Measurements from ENCODE around the gene SMIM33.
A peak's percentile ranks its signal among the peaks of the same experiment; 100 is the strongest.
"Not testable (repeated sequence)": the region's sequence is repeated elsewhere in the genome, so short reads cannot be mapped to it uniquely, and the experiment has no call there.

SMIM33 gene

GRCh38 chr5:139486201-139486600 lies 15.4 kb downstream of the SMIM33 start:
- no peak for DNase-seq

DNA sequence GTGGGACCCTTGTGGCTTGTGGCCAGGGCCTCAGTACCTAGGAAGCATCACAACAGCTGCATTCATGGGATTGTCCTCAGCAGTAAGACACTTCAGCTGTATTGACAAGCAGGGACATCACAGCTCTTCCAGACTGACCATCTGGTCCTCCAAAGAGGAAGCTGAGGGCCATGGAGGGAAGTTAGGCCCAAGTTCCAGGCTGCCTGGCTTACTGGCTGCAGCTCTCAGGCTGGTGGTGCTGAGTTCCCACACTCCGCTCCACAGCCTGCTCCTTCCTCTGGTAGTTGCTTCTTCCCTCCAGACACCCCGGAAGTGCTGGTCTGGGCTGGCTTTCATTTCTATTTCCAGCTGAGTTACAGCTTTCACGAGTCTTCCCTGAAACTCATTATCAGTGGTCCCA lies 17.5 kb downstream of the SMIM33 start:
- no peak for DNase-seq

- DNase-seq, result no peak
Measured at GRCh38 chr5:139492700-139493192, 21.9 kb downstream of the SMIM33 start.

DNA sequence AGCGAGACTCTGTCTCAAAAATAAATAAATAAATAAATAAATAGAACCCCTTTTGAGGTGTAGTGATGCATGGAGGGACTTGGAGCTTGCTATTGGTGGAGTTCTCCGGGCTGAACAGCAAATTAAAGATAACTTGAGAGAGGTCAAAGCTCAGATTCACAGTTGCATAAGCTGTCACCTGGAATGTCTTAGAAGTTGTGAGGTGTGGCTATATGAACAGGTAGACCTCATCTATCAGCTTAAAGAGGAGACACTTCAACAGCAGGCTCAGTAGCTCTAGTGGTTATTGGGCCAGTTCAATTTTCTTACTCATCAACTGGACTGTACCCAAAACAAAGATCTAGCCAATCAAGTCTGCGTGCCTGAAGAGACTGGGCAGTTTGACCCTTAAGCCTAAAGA lies 23.5 kb downstream of the SMIM33 start:
- no peak for DNase-seq

DNA sequence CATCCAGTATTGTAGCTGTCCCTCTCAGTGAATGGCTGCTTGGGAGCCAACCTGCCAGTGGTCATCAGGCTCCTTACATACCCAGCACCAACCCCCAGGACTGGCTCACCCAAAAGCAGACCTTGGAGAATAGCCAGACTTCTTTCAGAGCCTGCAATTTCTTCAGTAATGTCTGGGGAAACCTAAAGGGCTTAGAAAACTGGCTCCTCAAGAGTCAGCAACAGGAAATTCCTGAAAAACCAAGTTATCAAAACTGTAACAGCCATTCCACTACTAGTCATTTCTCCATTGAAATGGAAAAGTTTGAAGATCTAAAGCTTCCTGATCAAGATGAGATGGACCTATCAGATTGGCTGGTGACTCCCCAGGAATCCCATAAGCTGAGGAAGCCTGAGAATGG lies 24.0 kb downstream of the SMIM33 start:
- DNase-seq, result no peak

DNA sequence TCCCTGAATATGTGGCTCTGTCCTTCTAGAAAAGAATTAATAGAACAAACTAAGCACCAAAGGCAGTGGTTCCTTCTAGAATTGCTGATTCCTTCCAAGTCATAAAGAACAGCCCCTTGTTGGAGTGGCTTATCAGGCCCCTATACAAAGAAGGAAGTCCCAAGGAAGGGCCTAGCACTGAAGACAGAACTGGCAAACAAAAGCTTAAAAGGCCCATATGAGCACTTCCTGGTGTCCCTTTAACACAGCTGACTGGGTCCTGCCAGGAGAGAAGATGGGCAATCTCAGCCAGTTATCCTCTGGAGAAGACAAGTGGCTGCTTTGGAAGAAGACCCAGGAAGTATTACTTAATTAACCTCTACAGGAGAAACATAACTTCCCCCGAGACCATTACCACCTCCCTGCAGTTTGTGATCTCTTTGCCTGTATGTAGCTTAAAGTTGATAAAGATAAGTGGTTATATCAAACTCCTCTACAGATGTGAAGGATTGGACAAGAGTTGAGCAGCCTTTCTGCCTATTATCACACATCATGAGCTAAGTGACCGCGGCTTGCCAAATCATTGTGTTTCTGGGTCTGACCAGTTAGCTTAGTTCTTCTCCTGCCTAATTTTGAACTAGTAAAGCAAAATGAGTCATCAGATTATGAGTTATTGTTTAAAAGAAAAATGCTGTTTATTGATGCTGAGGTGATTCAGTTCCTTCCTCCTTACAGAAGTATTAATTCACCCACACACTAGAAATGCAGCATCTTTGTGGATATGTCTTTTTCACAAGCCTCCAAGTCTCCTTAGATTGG lies 25.0 kb downstream of the SMIM33 start:
- DNase-seq, result no peak

- DNase-seq, result no peak
Measured at GRCh38 chr5:139501381-139501780, 30.6 kb downstream of the SMIM33 start.

DNA sequence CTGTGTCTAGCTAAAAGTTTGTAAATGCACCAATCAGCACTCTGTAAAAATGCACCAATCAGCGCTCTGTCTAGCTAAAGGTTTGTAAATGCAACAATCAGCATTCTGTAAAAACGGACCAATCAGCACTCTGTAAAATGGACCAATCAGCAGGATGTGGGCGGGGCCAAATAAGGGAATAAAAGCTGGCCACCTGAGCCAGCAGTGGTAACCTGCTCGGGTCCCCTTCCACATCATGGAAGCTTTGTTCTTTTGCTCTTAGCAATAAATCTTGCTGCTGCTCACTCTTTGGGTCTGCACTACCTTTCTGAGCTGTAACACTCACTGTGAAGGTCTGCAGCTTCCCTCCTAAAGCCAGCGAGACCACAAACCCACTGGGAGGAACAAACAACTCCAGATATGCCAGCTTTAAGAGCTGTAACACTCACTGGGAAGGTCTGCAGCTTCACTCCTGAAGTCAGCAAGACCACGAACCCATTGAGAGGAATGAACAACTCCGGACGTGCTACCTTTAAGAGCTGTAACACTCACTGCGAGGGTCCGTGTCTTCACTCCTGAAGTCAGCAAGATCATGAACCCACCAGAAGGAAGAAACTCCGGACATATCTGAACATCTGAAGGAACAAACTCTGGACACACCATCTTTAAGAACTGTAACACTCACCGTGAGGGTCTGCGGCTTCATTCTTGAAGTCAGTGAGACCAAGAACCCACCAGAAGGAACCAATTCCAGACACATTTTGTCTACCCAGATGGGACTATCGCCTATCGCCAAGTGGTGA lies 32.4 kb downstream of the SMIM33 start:
- DNase-seq, result not testable (repeated sequence)

GRCh38 chr5:139503879-139504278 lies 33.1 kb downstream of the SMIM33 start:
- not testable (repeated sequence) for DNase-seq

DNA sequence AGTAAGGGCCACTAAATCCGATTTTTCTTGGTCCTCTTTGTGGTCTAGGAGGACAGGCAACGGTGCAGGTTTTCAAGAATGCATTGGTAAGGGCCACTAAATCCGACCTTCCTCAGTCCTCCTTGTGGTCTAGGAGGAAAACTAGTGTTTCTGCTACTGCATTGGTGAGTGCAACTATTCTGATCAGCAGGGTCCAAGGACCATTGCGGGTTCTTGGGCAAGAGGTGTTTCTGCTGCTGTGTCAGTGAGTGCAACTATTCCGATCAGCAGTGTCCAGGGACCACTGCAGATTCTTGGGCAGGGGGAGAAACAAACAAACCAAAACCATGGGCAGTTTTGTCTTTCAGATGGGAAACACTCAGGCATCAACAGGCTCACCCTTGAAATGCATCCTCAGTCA lies 33.9 kb downstream of the SMIM33 start:
- DNase-seq, result not testable (repeated sequence)

DNA sequence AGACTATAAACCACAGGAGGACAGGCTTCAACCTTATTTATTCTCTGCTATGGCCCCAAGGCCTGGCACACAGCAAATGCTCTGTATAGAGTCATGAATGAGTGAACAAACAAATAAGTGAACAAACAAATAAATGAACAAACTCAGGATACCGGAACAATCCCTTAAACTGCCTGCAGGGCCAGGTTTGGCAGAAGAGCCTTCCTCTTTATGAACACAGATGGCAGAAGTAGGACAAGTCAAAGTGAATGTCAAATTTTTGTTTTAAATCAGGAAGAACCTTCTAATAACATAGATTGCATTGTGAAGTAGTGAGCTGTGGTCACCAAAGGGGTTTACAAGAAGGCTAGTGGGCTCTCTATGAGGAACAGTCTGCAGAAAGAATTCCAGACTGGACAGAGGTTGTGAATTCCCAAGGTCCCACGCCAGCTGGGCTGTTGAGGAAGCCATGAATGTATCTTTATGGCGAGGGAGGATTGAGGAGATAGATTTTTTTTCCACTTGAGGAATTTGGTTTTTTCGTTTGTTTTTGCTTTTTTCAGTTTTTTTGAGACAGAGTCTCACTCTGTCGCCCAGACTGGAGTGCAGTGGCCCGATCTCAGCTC lies 42.1 kb downstream of the SMIM33 start:
- DNase-seq, result no peak

DNA sequence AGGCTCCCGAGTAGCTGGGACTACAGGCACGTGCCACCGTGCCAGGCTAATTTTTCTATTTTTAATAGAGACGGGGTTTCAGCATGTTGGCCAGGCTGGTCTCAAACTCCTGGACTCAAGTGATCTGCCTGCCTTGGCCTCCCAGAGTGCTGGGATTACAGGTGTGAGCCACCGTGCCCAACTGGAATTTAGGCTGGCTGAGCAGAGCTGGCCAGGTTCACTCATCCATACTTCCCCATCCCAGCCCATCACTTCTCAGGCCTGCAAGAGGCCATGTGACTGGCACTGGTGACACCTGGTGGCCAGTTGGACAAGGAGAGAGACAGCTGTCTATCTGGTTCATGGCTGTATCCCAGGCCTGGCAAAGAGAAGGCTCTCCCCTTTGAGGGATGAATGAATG lies 42.6 kb downstream of the SMIM33 start:
- DNase-seq, result peak; percentile 64

DNA sequence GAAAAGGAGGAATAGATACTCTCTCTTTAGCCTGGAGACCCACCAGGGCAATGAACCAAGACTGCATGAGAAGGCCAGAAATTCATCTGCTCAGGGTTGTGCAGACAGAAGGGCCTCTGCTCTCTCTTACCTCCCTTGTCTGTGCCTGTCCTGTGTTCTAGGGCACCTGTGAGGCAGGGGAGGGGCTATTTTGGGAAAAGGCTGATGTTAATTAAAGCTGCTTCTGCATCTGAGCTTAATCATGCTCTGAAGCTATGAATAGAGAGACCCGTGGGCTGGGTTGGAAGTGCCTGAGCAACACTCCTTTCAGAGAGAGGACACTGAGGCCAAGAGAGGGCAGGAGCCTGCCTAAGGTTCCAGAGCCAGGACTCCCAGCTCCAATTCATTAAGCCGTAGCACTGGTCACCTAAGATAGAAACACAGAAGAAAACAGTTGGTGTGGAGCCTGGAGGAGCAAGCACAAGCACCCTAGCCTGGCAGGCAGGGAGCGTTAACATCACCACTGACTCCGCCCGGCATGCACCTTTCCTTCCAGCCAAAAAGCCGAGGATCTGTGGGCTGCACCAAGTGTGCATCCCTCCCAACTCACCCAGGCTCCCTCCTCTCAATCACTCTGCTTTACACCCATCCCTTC lies 43.2 kb downstream of the SMIM33 start:
- DNase-seq, result no peak

DNA sequence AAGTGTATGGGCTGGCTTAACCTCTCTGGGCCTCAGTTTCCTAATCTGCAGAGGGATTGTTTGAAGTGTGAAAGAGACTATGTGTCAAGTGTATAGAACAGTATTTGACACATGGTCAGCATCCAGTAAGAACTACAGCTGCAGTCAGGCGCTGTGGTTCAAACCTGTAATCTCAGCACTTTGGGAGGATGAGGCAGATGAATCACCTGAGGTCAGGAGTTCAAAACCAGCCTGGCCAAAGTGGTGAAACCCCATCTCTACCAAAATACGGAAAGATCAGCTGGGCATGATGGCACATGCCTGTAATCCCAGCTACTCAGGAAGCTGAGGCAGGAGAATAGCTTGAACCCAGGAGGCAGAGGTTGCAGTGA lies 43.7 kb downstream of the SMIM33 start:
- DNase-seq, result no peak

- DNase-seq, result peak; percentile 51
Measured at GRCh38 chr5:139517683-139518564, 47.1 kb downstream of the SMIM33 start.

All from DMS 273 treated with DMSO at 0.1 percent for 48 hours (cell line).